Activated naive CD4-positive, alpha-beta T cell treated with anti-CD3 and anti-CD28 coated beads, Interleukin-2, amount 50 U/mL, for 16 hours (primary cell): ENCODE data around the gene ZNF683.
"Not testable (repeated sequence)": the region's sequence is repeated elsewhere in the genome, so short reads cannot be mapped to it uniquely, and the experiment has no call there.

ENCODE experiments used
- DNase-seq: peaks from one replicate; pipeline ENCODE4 v3.0.0-alpha.2; 2020

The ZNF683 gene

DNA sequence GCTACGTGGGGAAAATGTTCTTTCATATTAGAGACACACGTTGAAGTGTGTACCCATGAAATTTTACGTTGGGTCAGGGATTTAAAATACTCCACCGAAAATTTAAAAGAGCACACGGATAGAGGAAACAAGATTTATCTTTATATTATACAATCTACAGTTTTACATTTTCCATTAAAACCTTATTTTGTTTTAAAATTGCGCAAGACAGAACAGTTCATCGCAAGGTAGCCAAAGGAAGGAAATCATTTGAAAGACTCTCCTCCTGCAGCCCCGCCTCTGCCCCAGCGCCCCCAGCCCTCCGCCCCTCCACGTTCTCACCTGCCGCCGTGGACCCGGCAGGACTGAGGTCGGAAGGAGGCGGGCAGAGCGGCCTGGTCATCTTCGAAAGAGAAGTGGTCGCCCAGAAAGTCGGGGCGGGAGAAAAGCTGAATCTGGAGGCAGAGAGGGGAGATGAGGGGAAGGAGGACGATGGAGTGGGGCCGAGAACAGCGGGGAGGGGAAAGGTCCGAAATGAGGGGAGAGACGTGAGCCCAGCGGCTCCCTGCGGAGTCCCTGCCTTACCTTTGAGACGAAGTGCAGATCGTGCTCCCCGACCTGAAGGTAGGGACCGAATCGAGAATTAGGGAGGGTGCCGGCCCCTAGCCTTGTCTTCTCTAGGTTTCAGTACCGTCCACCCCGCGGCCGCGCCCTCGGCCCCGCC lies 36.6 kb downstream of the ZNF683 start:
- no peak for DNase-seq

DNA sequence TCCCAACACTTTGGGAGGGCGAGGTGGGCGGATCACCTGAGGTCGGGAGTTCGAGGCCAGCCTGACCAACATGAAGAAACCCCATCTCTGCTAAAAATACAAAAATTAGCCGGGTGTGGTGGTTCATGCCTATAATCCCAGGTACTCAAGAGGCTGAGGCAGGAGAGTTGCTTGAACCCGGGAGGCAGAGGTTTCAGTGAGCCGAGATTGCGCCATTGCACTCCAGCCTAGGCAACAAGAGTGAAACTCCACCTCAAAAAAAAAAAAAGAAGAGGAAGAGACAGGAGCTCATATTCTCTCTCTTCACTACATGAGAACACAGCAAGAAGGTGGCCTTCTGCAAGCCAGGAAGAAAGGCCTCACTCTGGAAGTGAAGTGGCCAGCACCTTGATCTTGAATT lies 39.2 kb downstream of the ZNF683 start:
- DNase-seq, result not testable (repeated sequence)

- no peak for DNase-seq
Measured at GRCh38 chr1:26330276-26330675, 42.3 kb downstream of the ZNF683 start.

DNA sequence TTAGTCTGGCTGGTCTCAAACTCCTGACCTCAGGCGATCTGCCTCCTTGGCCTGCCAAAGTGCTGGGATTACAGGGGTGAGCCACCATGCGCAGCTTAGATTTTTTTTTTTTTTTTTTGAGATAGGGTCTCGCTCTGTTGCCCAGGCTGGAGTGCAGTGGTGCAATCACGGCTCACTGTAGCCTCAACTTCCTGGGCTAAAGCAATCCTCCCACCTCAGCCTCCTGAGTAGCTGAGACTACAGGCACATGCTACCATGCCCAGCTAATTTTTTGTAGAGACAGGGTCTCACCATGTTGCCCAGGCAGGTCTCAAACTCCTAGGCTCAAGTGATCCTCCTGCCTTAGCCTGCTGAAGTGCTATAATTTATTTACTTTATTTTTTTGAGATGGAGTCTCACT lies 43.2 kb downstream of the ZNF683 start:
- not testable (repeated sequence) for DNase-seq

DNA sequence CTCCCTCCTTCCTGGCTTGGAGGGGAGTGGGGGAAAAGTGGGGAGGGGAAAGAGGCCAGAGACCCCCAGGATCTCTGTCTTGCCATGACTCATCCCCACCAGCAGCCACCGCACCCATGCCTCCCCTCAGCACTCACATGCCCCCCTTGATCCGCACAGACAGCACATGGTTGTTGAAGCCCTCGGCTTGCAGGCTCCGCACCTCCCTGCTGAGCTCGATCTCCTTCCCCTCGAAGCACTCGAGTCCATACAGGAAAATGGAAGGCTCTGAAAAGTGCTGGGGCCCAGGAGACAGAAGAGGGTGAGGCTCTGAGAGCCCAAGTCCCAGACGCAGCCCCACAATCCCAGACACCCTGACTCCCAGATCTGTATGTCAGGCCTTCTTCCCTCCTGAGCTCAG lies 44.0 kb downstream of the ZNF683 start:
- no peak for DNase-seq

GRCh38 chr1:26327956-26328362 lies 44.6 kb downstream of the ZNF683 start:
- no peak for DNase-seq

GRCh38 chr1:26324550-26324949 lies 48.0 kb downstream of the ZNF683 start:
- no peak for DNase-seq

GRCh38 chr1:26323382-26323781 lies 49.2 kb downstream of the ZNF683 start:
- no peak for DNase-seq

DNA sequence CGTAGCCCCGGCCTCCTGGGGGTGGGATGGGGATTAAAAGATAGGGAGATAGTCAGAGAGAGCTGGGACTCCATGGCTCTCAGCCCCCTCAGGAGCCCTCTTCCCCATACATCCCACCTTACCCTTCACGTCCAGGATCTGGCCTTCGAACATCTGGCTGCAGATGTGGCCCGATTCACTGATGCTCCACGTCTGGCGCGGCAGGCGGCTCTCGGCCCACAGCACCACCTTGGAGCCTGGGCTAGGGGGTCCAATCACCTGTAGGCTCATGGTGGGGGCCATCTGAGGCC lies 50.6 kb downstream of the ZNF683 start:
- DNase-seq, result no peak

DNA sequence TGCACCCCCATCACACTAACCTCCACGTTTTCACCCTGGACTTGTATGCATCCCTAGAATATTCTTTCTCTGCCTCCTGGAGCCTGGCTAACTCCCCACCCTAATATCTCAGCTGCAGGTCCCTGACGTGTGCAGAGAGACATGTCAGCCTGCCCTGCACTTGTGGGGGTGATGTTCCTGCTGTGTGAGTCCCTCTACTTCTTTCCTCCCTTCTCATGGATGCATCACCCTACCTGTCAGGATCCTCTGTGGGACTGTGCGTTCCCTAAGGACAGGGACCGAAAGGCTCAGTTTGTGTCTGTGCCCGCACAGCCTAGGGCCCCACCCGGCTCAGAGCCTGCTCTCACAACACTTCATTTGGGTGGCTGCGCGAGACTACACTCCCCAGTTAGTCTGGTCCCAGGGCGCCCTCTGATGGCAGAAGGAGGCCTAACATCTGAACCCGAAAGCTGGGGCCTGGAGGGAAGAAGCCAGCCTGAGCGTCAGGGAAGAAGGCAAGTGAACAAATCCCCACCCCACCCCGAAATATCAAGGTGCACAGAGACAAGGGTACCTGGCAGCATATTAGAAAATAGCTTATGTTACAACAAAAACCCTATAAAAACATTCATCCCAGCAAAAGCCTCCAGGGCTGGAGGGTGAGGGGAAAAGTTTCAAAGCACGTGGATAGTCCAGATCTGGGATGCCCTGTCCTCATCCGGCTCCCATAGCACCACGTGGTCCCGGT lies 51.1 kb downstream of the ZNF683 start:
- DNase-seq, result peak; percentile 94

GRCh38 chr1:26320896-26321295 lies 51.7 kb downstream of the ZNF683 start:
- DNase-seq, result no peak

DNA sequence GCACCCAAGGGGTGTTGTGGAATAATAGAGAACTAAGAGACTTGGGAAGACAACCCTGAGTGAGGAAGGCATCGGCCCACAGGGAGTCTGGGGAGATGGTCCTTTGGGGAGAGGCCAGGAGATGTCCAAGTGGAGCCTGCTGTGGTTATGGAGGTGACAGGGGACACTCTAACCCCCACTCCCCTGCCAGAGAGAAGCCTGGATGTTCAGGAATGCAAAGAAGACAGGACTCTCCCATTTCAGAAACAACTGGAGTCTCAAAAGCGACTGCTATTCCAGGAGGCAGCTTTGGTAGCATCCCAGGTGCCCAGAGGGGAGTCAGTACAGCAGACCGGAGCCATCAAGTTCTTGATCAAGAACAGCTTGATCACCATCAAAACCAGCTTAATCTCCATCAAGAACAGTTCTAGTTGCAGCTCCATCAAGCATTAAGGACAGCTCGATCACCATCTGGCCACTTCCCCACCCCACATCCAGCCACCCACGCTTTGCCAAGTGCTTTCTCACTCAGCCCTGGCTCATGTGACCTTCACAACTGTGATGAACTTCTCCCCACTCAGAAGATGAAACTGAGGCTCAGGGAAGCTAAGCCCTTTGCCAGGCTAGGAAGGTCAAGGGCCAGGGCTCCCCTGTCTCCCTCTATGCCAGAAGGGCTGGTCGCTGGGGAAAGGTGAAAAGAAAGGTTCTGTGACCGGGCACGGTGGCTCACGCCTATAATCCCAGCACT lies 54.0 kb downstream of the ZNF683 start:
- no peak for DNase-seq

GRCh38 chr1:26317612-26318337 lies 54.8 kb downstream of the ZNF683 start, which contains the start of gene CD52:
CD52 (plus strand) TSS chr1:26317958; CDS start chr1:26318018, 60 bp downstream.
- DNase-seq, result peak; percentile 79

GRCh38 chr1:26317146-26317545 lies 55.4 kb downstream of the ZNF683 start:
- no peak for DNase-seq

DNA sequence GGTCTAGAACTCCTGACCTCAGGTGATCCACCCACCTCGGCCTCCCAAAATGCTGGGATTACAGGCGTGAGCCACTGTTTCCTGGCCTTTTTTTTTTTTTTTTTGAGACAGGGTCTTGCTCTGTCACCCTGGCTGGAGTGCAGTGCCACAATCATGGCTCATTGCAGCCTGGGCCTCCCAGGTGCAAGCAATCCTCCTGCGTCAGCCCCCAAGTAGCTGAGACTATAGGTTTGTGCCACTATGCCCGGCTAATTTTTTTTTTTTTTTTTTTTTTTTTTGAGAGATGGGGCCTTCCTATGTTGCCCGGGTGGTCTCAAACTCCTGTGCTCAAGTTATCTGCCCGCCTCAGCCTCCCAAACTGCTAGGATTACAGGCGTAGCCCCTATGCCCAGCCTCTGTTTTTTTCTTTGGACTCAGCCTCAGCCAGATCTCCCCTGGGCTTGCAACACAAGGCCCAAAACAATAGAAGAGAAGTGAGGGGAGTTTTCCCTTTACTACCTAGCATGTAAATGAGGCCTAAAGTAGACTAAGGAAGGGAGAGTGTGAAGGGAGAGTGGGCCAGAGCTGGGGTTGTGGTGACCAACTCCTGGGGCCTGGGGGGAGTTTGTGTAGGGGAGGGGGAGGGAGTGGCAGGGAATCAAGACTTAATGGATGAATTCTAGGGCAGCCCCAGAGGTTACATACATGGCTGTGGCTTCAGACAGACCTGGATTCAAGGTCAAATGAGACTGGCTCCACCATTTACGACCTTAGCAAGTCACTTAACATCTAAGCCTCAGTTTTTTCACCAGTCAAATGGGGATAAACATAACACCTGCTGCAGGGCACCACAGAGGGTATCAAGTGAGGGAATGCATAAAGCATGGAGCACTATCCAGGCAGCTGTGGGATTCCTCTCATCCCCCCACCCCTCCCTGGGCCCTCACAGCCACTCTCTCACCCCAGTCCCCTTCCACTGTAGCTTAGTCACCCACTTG lies 56.4 kb downstream of the ZNF683 start:
- DNase-seq, result no peak

GRCh38 chr1:26314501-26314900 lies 58.0 kb downstream of the ZNF683 start:
- no peak for DNase-seq
